Stimulated activated naive CD8-positive, alpha-beta T cell treated with anti-CD3 and anti-CD28 coated beads, Interleukin-15, Interleukin-2, amounts not matched to agents 100 ng/mL and 50 ng/mL, for 24 hours (primary cell): ENCODE results near the gene TWNK.
A peak's percentile ranks its signal among the peaks of the same experiment; 100 is the strongest.

Source experiments
- H3K27ac Mint-ChIP-seq: one replicate; pipeline ENCODE4 v1.8.0; 2021; ENCODE audit warnings: mild to moderate bottlenecking, mixed read lengths
- H3K27me3 Mint-ChIP-seq: one replicate; pipeline ENCODE4 v1.8.0; 2021; ENCODE audit warnings: mixed read lengths
- H3K36me3 Mint-ChIP-seq: one replicate; pipeline ENCODE4 v1.8.0; 2021; ENCODE audit warnings: low read depth, mixed read lengths
- H3K4me1 Mint-ChIP-seq: one replicate; pipeline ENCODE4 v1.8.0; 2021; ENCODE audit warnings: low read depth, mixed read lengths
- H3K4me3 Mint-ChIP-seq: one replicate; pipeline ENCODE4 v1.8.0; 2021; ENCODE audit warnings: mild to moderate bottlenecking, mixed read lengths
- H3K9me3 Mint-ChIP-seq: one replicate; pipeline ENCODE4 v1.8.0; 2021; ENCODE audit warnings: mixed read lengths

TWNK gene

DNA sequence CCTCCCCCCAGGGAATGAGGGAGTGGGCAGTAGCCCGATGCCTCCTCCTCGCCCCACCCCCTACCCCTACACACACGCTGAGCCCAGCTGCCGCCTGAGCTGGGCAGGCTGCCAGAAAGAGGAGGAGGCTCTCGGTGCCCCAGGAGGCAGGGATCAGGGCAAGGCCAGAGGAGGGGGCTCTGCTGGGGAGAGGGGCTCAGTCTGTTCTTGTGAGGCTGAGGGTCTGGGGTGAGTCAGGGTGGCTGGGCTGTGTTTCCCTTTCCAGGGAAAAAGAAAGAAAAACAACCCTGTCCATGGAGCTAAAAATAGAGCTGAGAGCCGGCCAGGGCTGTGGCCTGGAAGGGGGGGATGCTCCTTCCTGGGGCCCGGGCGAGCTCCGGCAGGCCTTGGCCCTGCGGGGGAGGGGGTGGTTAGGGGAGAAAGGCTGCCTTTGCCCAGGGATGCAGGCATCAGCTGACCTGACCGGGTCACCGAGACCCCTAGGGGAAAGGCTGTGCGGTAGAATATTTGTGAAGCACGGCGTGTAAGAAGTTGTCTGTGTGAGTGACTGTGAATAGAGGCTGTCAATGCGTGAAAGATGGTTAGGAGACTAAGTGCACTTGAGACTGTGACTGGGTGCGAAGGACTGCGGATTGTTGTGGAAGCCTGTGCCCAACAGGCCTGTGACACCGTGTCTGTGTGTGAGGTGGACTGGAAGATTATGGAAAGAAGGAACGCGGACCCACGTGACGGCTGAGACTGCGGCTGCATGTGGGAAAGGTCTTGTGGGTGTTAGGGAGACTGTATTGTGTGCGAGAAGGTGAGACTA, 11.0 kb downstream of the TWNK start:
- H3K4me1 Mint-ChIP-seq, result peaks cover 30% of the 10 kb centered on the region
- H3K36me3 Mint-ChIP-seq, result peaks cover 15% of the 10 kb centered on the region
- no peaks in the 10 kb centered on the region for H3K27me3 Mint-ChIP-seq
- no peaks in the 10 kb centered on the region for H3K9me3 Mint-ChIP-seq
- peak overlapping the region; percentile 94 for H3K27ac Mint-ChIP-seq
- peak overlapping the region; percentile 84 for H3K4me3 Mint-ChIP-seq

DNA sequence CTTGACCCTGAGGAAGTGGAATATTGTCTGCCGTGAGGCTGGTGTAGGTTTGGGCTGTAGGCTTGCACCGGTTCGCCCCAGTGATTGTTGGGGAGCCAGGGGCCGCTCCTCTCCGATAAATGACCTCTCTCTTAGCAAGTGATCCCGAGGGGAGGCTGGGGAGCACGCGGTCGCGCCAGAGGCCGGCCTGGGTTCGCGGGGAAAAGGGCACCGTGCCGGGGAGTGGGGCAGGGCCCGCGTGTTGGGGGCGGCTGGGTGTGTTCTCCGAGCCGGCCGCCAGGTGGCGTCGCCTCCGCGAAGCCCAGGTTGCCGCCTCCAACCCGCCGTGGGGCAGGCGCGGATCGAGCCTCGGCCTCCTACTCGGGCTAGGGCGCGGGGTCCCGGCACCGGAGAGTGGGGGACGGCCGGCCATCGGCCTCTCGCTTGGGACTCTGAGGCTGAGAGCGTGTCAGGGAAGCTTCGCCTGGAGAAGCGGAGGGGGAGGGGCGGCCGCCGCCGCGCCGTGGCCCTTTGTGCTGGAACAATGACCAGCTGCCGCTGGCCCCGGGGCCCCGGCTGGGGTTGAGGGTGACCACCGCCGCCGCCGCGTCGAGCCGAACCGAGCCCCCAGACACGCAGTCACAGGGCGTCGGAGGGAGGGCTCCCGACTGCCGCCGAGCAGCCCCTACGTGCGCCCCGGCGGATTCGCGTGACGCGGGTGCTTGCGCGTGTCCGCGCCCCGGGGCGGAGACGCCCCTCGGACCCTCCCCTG, 11.8 kb downstream of the TWNK start:
- H3K27ac Mint-ChIP-seq, result peak overlapping the region; percentile 94
- peaks cover 10% of the 10 kb centered on the region for H3K36me3 Mint-ChIP-seq
- H3K27me3 Mint-ChIP-seq, result no peaks in the 10 kb centered on the region
- peak overlapping the region; percentile 84 for H3K4me3 Mint-ChIP-seq
- peaks cover 30% of the 10 kb centered on the region for H3K4me1 Mint-ChIP-seq
- H3K9me3 Mint-ChIP-seq, result no peaks in the 10 kb centered on the region

DNA sequence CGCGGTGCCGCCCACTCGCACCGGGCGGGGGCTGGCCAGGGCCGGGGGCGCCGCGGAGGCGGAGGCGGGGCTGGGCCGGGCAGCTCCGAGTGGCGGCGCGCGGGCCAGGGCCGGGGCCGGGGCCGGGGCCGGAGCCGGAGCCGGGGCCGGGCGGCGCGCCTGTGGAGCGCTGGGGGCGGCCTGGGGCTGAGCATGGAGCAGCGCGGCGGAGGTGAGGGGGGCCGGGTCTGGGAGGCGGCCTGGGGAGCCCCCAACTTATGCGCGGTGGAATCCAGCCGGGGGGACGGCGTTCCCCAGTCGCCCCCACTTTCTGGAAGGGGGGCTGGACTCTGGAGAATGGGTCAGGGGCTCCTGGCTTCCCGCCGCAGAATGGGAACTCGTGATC, 12.4 kb downstream of the TWNK start, which contains the start of gene LZTS2:
TSS of gene LZTS2 (plus strand) at position 67 of the 385 bp plus-strand sequence. CDS start 2,731 bp downstream, outside the sequence.
- Mint-ChIP-seq H3K36me3 (peaks cover 5% of the 10 kb centered on the region), H3K27me3 (no peaks in the 10 kb centered on the region), H3K27ac (peak within 1 kb of the TSS; percentile 94), H3K4me3 (peak within 1 kb of the TSS; percentile 84), H3K9me3 (no peaks in the 10 kb centered on the region), H3K4me1 (peaks cover 30% of the 10 kb centered on the region)

DNA sequence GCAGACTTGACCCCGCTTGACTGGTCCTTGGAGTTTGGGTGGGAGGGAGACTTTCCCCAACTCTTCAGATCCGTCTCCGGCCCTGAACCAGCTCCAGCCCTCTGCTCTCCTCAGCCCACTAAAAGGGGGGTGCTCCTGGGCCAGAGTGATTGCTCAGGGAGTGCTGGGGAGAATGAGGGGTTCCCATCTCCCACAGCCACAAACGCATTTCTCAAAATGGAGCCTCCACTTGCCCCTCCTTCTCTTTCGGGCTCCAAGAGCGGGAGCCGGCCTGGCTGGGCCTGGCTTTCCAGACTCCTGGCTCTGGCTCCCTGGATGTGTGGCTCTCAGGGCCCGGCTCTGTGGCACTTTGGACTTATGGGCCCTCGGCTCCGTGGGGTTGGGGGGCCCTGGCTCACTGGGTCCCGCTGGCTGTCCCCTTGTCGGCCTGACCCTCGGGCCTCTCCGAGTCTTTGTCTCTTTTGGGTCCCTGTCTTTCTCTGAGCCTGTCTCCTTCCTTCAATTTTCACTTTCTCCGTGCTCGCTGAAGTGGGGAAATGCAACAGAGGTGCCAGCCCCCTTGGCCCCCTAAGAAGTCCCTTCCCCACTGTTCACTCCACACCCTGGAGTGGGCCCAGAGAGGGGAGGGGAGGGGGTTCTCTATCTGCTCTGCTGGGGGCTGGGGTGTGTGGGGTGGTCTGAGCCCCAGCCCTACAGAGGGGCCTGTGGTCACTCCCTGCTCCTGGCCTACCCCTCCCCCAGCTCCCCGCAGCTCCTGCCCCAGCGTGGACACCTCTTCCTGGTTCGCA, 13.0 kb downstream of the TWNK start:
- peaks cover 4% of the 10 kb centered on the region for H3K36me3 Mint-ChIP-seq
- H3K4me3 Mint-ChIP-seq, result peak overlapping the region; percentile 65
- peak overlapping the region; percentile 45 for H3K27ac Mint-ChIP-seq
- peaks cover 30% of the 10 kb centered on the region for H3K4me1 Mint-ChIP-seq
- H3K9me3 Mint-ChIP-seq, result no peaks in the 10 kb centered on the region
- H3K27me3 Mint-ChIP-seq, result no peaks in the 10 kb centered on the region

DNA sequence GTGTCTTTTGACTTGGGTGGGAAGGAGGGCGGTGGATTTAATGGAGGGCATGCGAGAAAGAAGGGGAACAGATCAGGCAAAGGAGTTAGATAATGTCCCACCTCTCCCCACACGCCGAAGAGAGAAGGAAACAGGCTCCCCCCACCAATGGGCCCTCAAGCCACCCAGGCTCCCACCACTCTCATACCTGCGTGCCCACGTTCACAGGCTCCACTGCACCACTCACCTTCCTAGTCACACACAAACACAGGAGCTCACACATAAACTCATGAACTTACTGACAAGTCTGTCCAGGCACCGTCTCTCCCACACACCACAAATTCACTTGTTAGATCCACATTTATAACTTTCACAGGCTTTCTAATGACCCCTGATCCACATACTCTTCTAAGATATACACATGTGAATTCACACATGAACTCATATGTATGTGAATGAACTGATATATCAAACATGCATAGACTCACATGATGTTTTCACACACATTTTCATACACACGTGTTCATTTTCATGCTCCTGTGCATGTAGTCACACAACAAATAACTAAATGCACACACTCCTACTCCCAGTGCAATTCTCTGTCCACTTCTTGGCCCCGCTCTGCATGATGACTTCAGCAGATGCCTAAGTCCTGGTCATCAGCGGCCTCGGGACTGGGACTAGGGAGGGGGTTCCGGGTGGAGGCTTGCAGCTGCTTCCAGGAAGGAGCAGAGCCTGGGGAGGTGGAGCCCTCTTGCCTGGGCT, 13.7 kb downstream of the TWNK start:
- Mint-ChIP-seq H3K9me3 (no peaks in the 10 kb centered on the region), H3K27me3 (no peaks in the 10 kb centered on the region), H3K4me1 (peaks cover 28% of the 10 kb centered on the region), H3K27ac (peak overlapping the region; percentile 27), H3K36me3 (peaks cover 4% of the 10 kb centered on the region), H3K4me3 (peak overlapping the region; percentile 65)

DNA sequence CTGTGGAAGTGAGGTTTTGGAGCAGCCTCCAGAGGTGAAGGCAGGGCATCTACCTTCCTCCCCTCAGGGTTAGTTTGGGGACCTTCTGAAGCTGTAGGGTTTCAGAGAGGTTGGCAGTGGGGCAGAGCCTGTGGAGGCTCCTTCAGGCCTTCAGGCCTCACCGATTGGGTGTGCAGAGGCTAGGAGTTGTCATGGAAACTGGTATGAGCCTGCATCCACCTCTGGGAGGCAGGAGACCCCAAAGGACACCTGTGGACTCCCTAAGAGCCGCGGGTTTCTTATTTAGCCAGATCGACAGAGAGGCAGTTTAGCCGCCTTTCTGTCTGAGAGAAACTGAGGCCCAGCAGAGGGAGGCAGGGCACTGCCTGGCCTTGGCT, 14.3 kb downstream of the TWNK start:
- Mint-ChIP-seq H3K27ac (no peak overlapping the region), H3K9me3 (no peaks in the 10 kb centered on the region), H3K4me3 (no peak overlapping the region)

DNA sequence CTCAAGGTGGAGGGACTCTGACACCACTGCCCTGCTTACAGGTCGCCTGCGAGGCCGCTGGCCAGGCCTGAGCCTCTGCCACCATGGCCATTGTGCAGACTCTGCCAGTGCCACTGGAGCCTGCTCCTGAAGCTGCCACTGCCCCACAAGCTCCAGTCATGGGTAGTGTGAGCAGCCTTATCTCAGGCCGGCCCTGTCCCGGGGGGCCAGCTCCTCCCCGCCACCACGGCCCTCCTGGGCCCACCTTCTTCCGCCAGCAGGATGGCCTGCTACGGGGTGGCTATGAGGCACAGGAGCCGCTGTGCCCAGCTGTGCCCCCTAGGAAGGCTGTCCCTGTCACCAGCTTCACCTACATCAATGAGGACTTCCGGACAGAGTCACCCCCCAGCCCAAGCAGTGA, 15.1 kb downstream of the TWNK start:
- Mint-ChIP-seq H3K27me3 (no peaks in the 10 kb centered on the region), H3K9me3 (no peaks in the 10 kb centered on the region), H3K27ac (no peak overlapping the region), H3K36me3 (peaks cover 4% of the 10 kb centered on the region), H3K4me1 (peaks cover 21% of the 10 kb centered on the region), H3K4me3 (no peak overlapping the region)

More for the DNA sequence above, 14.3 kb downstream of the TWNK start:
- Mint-ChIP-seq H3K36me3 (peaks cover 4% of the 10 kb centered on the region), H3K27me3 (no peaks in the 10 kb centered on the region), H3K4me1 (peaks cover 23% of the 10 kb centered on the region)

DNA sequence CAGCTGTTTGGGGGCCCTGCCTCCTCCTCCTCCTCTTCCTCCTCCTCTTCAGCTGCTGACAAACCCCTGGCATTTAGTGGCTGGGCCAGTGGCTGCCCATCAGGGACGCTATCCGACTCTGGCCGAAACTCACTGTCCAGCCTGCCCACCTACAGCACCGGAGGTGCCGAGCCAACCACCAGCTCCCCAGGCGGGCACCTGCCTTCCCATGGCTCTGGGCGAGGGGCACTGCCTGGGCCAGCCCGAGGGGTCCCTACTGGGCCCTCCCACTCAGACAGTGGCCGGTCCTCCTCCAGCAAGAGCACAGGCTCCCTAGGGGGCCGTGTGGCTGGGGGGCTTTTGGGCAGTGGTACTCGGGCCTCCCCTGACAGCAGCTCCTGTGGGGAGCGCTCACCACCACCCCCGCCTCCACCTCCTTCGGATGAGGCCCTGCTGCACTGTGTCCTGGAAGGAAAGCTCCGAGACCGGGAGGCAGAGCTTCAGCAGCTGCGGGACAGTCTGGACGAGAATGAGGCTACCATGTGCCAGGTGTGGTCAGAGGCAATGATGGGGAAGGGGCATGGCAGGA, 16.4 kb downstream of the TWNK start:
- Mint-ChIP-seq H3K27me3 (no peaks in the 10 kb centered on the region), H3K27ac (no peak overlapping the region), H3K4me3 (no peak overlapping the region), H3K9me3 (no peaks in the 10 kb centered on the region), H3K4me1 (peaks cover 12% of the 10 kb centered on the region), H3K36me3 (peaks cover 4% of the 10 kb centered on the region)

DNA sequence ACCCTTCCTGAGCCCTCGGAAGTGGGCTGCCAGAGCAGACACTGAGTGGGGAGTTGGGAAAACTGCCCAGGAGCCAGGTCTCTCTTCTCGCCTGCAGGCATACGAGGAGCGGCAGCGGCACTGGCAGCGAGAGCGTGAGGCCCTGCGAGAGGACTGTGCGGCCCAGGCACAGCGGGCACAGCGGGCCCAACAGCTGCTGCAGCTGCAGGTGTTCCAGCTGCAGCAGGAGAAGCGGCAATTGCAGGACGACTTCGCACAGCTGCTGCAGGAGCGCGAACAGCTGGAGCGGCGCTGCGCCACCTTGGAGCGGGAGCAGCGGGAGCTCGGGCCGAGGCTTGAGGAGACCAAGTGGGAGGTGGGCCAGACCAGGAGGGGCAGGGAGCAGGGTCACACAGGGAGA, 18.0 kb downstream of the TWNK start:
- Mint-ChIP-seq H3K9me3 (no peaks in the 10 kb centered on the region), H3K27me3 (no peaks in the 10 kb centered on the region), H3K4me1 (peaks cover 9% of the 10 kb centered on the region), H3K27ac (no peak overlapping the region), H3K4me3 (no peak overlapping the region), H3K36me3 (peaks cover 4% of the 10 kb centered on the region)

DNA sequence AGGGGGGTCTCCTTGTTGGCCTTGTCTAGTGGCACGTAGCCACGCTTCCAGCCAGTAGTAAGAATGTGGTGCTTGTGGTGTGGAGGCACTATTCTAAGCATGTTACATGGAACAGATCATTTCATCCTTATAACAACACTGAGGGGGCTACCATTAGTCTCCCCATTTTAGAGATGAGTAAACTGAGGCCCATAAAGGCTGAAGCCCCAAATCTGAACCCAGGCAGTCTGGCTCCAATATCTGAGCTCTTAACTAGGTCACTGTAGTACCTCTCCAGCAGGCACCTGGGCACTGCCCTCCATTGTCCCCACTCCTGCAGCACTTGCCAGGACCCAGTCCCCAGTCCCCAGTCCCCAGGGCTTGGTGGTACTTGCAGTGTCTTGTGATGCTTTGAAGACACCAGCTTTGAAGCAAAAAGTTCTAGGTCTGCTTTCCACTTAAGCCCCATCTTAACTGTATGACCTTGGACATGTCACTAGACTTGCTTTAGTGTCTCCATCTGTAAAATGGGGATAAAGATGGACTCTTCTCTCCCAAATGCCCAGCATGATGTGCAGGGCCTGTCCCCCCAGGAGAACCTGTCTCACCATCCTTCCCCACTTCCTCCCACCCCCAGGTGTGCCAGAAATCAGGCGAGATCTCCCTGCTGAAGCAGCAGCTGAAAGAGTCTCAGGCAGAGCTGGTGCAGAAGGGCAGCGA, 18.7 kb downstream of the TWNK start:
- Mint-ChIP-seq H3K27me3 (no peaks in the 10 kb centered on the region), H3K27ac (no peak overlapping the region), H3K9me3 (no peaks in the 10 kb centered on the region), H3K4me3 (no peak overlapping the region), H3K4me1 (peaks cover 3% of the 10 kb centered on the region), H3K36me3 (peaks cover 2% of the 10 kb centered on the region)

DNA sequence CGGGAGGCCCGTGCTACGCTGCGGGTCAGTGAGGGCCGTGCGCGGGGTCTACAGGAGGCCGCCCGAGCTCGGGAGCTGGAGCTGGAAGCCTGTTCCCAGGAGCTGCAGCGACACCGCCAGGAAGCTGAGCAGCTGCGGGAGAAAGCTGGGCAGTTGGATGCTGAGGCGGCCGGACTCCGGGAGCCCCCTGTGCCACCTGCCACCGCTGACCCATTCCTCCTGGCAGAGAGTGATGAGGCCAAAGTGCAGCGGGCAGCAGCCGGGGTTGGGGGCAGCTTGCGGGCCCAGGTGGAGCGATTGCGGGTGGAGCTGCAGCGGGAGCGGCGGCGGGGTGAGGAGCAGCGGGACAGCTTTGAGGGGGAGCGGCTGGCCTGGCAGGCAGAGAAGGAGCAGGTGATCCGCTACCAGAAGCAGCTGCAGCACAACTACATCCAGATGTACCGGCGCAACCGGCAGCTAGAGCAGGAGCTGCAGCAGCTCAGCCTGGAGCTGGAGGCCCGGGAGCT, 19.3 kb downstream of the TWNK start:
- H3K4me3 Mint-ChIP-seq, result no peak overlapping the region
- no peaks in the 10 kb centered on the region for H3K9me3 Mint-ChIP-seq
- H3K4me1 Mint-ChIP-seq, result no peaks in the 10 kb centered on the region
- H3K36me3 Mint-ChIP-seq, result no peaks in the 10 kb centered on the region
- H3K27ac Mint-ChIP-seq, result no peak overlapping the region
- no peaks in the 10 kb centered on the region for H3K27me3 Mint-ChIP-seq

DNA sequence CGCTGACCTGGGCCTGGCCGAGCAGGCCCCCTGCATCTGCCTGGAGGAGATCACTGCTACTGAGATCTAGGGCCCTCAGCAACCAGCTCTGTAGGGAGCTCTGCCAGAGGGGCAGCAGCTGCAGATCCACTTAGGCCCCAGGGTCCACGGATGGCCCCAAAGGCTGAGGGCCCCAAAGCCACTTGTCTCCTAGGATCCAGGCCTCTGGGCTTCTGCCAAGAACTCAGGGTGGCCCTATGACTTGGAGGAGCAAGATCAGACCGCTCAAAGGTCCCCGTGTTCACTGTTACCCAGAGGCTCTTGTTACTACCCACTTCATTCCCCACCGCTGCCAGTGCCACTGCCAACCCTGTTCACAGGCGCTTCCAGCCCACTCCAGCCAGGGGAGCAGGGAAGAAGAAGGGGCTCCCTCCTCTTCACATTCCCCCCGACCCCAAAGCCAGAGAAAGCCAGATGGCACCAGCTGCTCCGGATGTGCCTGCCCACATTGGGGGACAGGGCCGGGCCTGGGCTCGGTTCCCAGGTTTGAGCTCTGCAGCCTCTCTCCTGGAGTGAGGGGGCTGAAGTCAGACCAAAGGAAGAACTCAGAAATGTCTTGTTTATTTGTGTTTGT, 19.9 kb downstream of the TWNK start:
- H3K27ac Mint-ChIP-seq, result no peak overlapping the region
- no peaks in the 10 kb centered on the region for H3K27me3 Mint-ChIP-seq
- no peaks in the 10 kb centered on the region for H3K36me3 Mint-ChIP-seq
- no peaks in the 10 kb centered on the region for H3K9me3 Mint-ChIP-seq
- H3K4me3 Mint-ChIP-seq, result no peak overlapping the region
- H3K4me1 Mint-ChIP-seq, result no peaks in the 10 kb centered on the region
